OCI-LY3 (cell line): ENCODE measurements around the gene LRRC55.

Experiments
- H2AFZ ChIP-seq: fragments of 200-600, 300-600 bp; shearing (Covaris generic); 2 replicates; pipeline ENCODE4 v1.6.0; 2014; ENCODE audit warnings: antibody characterized with exemption, low read depth, low read length
- H3K27ac ChIP-seq: fragments of 200-600, 300-600 bp; sonication (generic); 2 replicates; pipeline ENCODE4 v1.5.1; 2014; ENCODE audit warnings: mild to moderate bottlenecking, low read length, moderate library complexity, mixed read lengths
- H3K27me3 ChIP-seq: fragments of 200-600, 300-600 bp; sonication (generic); 2 replicates; pipeline ENCODE4 v1.6.1; 2014; ENCODE audit warnings: low read depth, low read length, mixed read lengths
- H3K36me3 ChIP-seq: fragments of 200-600, 300-600 bp; sonication (generic); replicated peaks from 2 replicates; pipeline ENCODE3; 2014; ENCODE audit warnings: low read depth, low read length, mixed read lengths
- H3K4me1 ChIP-seq: fragments of 300-600, 200-600 bp; sonication (generic); 2 replicates; pipeline ENCODE4 v1.6.1; 2014; ENCODE audit warnings: low read length, mixed read lengths
- H3K4me2 ChIP-seq: fragments of 200-600, 300-600 bp; sonication (generic); 2 replicates; pipeline ENCODE4 v1.6.1; 2014; ENCODE audit warnings: low read length, mixed read lengths
- H3K4me3 ChIP-seq: fragments of 300-600, 200-600 bp; sonication (generic); 2 replicates; pipeline ENCODE4 v1.5.1; 2014; ENCODE audit warnings: antibody characterized with exemption, mild to moderate bottlenecking, low read length, moderate library complexity
- H3K79me2 ChIP-seq: fragments of 300-600, 200-600 bp; shearing (Covaris generic); 2 replicates; pipeline ENCODE4 v1.6.1; 2014; ENCODE audit warnings: mild to moderate bottlenecking, low read length, mixed read lengths
- H3K9ac ChIP-seq: fragments of 300-600, 200-600 bp; shearing (Covaris generic); 2 replicates; pipeline ENCODE4 v1.6.0; 2014; ENCODE audit warnings: mild to moderate bottlenecking, low read length, moderate library complexity
- H3K9me3 ChIP-seq: fragments of 200-600, 300-600 bp; shearing (Covaris generic); 2 replicates; pipeline ENCODE4 v1.6.1; 2014; ENCODE audit warnings: low read length, mixed read lengths; ENCODE audit not compliant: insufficient read depth
- H4K20me1 ChIP-seq: fragments of 200-600, 300-600 bp; sonication (generic); 2 replicates; pipeline ENCODE4 v1.6.1; 2016; ENCODE audit warnings: low read length, mixed read lengths; ENCODE audit not compliant: insufficient read depth
- EZH2phosphoT487 ChIP-seq: fragments of 200-600 bp; shearing (Covaris generic); IDR thresholded peaks from 2 replicates; pipeline ENCODE4 v1.6.1; 2018; ENCODE audit warnings: antibody characterized with exemption, mixed run types, low read depth
- TF ChIP-seq, protein P1 (sequence below): fragments of 200-600, 300-600 bp; sonication (generic); IDR thresholded peaks from 2 replicates; pipeline ENCODE4 v1.5.1; 2014; ENCODE audit warnings: antibody characterized with exemption, low read length, low read depth

The LRRC55 gene

GRCh38 chr11:57230791-57231538, 49.2 kb downstream of the LRRC55 start:
- Histone ChIP-seq H3K36me3 (no peaks in the 10 kb centered on the region), H3K27me3 (peaks cover 90% of the 10 kb centered on the region)
- TF ChIP-seq, protein P1, sequence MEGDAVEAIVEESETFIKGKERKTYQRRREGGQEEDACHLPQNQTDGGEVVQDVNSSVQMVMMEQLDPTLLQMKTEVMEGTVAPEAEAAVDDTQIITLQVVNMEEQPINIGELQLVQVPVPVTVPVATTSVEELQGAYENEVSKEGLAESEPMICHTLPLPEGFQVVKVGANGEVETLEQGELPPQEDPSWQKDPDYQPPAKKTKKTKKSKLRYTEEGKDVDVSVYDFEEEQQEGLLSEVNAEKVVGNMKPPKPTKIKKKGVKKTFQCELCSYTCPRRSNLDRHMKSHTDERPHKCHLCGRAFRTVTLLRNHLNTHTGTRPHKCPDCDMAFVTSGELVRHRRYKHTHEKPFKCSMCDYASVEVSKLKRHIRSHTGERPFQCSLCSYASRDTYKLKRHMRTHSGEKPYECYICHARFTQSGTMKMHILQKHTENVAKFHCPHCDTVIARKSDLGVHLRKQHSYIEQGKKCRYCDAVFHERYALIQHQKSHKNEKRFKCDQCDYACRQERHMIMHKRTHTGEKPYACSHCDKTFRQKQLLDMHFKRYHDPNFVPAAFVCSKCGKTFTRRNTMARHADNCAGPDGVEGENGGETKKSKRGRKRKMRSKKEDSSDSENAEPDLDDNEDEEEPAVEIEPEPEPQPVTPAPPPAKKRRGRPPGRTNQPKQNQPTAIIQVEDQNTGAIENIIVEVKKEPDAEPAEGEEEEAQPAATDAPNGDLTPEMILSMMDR = no peak
- TF ChIP-seq EZH2phosphoT487 = no peak

GRCh38 chr11:57231539-57232253, 49.9 kb downstream of the LRRC55 start:
- H4K20me1 ChIP-seq = no peaks in the 10 kb centered on the region
- H3K36me3 ChIP-seq = no peaks in the 10 kb centered on the region
- H3K9ac ChIP-seq = no peak overlapping the region
- no peak overlapping the region for H2AFZ ChIP-seq
- H3K4me2 ChIP-seq = no peak overlapping the region
- TF ChIP-seq, protein P1 = no peak
- no peak for TF ChIP-seq EZH2phosphoT487
- peaks cover 90% of the 10 kb centered on the region for H3K27me3 ChIP-seq
- no peak overlapping the region for H3K27ac ChIP-seq
- no peaks in the 10 kb centered on the region for H3K9me3 ChIP-seq
- H3K79me2 ChIP-seq = no peaks in the 10 kb centered on the region
- H3K4me1 ChIP-seq = no peaks in the 10 kb centered on the region
- no peak overlapping the region for H3K4me3 ChIP-seq

More at GRCh38 chr11:57230791-57231538, 49.2 kb downstream of the LRRC55 start:
- Histone ChIP-seq H3K27ac (no peak overlapping the region), H3K4me3 (no peak overlapping the region), H3K4me2 (no peak overlapping the region), H3K79me2 (no peaks in the 10 kb centered on the region), H2AFZ (no peak overlapping the region), H3K4me1 (no peaks in the 10 kb centered on the region), H3K9ac (no peak overlapping the region), H3K9me3 (no peaks in the 10 kb centered on the region), H4K20me1 (no peaks in the 10 kb centered on the region)

DNA sequence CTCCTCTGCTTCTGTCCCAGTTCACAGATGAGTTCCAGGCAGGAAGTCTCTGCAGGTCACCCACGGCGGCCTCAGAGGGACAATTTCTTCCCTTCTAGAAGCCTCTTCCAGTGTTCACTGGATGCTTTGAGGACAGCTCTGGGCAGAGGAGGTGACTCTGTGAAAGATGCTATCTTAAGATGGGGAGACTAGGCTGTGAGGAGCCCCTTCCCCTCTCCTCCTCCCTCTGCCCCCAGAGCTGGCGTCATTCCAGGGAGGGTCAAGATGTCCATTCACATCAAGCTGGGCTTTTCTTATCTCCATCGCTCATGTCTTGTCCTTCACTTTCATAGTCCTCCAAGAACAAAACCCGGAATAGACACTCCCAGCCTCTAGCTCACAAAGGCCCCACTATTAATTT, 51.9 kb downstream of the LRRC55 start:
- Histone ChIP-seq H3K4me3 (no peak overlapping the region), H3K36me3 (no peaks in the 10 kb centered on the region), H3K4me1 (no peaks in the 10 kb centered on the region)

GRCh38 chr11:57235761-57236703, 54.3 kb downstream of the LRRC55 start:
- no peak overlapping the region for H3K27ac ChIP-seq
- H2AFZ ChIP-seq = no peak overlapping the region
- no peaks in the 10 kb centered on the region for H3K36me3 ChIP-seq
- no peak for TF ChIP-seq EZH2phosphoT487
- TF ChIP-seq, protein P1 = no peak
- H3K9me3 ChIP-seq = no peaks in the 10 kb centered on the region
- H3K4me1 ChIP-seq = no peaks in the 10 kb centered on the region
- H3K9ac ChIP-seq = no peak overlapping the region
- no peak overlapping the region for H3K4me2 ChIP-seq
- H3K4me3 ChIP-seq = no peak overlapping the region
- no peaks in the 10 kb centered on the region for H4K20me1 ChIP-seq
- peaks cover 70% of the 10 kb centered on the region for H3K27me3 ChIP-seq
- no peaks in the 10 kb centered on the region for H3K79me2 ChIP-seq

More for the DNA sequence above, 51.9 kb downstream of the LRRC55 start:
- no peak overlapping the region for H2AFZ ChIP-seq
- H3K27me3 ChIP-seq = peaks cover 85% of the 10 kb centered on the region
- H3K9me3 ChIP-seq = no peaks in the 10 kb centered on the region
- H3K9ac ChIP-seq = no peak overlapping the region
- H3K4me2 ChIP-seq = no peak overlapping the region
- no peak overlapping the region for H3K27ac ChIP-seq
- no peaks in the 10 kb centered on the region for H3K79me2 ChIP-seq
- H4K20me1 ChIP-seq = no peaks in the 10 kb centered on the region
- no peak for TF ChIP-seq EZH2phosphoT487
